ENCODE results near the gene ADAM11. TPM values are rescaled to one million over a fixed set of nuclear protein-coding genes. Genes with fewer than 3 reads are reported as not detected.

The ADAM11 gene
- total RNA-seq, 2 donors from 2014 or later = 1.9 to 3.5 TPM

GRCh38 chr17:44751331-44751730 lies 7.5 kb upstream of the ADAM11 start:
- Histone ChIP-seq H3K27me3 (ENCODE audit: control insufficient read depth, insufficient read depth, low read length, poor library complexity, severe bottlenecking) (no peaks in the 10 kb centered on the region), H3K4me1 (ENCODE audit: control insufficient read depth, insufficient read depth, low read length) (no peaks in the 10 kb centered on the region), H3K36me3 (ENCODE audit: control insufficient read depth, insufficient read depth, low read length) (peaks cover 15% of the 10 kb centered on the region), H3K9me3 (ENCODE audit: control insufficient read depth, low read length) (no peaks in the 10 kb centered on the region), H3K27ac (ENCODE audit: low read depth, low read length) (no peak overlapping the region), H3K9ac (ENCODE audit: extremely low read depth, low read length, poor library complexity, severe bottlenecking) (no peak overlapping the region), H3K4me3 (ENCODE audit: low read length) (no peak overlapping the region)
- no peak for TF ChIP-seq CTCF (conservative IDR thresholded peaks at IDR 0.05)
- no peak overlapping the region for H3K27ac Mint-ChIP-seq
- no peak for DNase-seq
- no peak overlapping the region for H3K4me3 Mint-ChIP-seq
- H3K27me3 Mint-ChIP-seq (ENCODE audit: insufficient read depth) = peaks cover 13% of the 10 kb centered on the region
- H3K9me3 Mint-ChIP-seq = no peaks in the 10 kb centered on the region
- 94% methylated on average over 6 to 7 of the region's 7 CpGs for WGBS, 2 experiments (ENCODE audit: insufficient coverage in 1 of 2, insufficient read length in 1 of 2)
- H3K4me1 Mint-ChIP-seq = no peaks in the 10 kb centered on the region
- peaks cover 43% of the 10 kb centered on the region for H3K36me3 Mint-ChIP-seq (ENCODE audit: low read depth)

- Mint-ChIP-seq H3K27ac (no peak overlapping the region), H3K4me1 (no peaks in the 10 kb centered on the region), H3K9me3 (no peaks in the 10 kb centered on the region), H3K36me3 (ENCODE audit: low read depth) (peaks cover 41% of the 10 kb centered on the region), H3K27me3 (ENCODE audit: insufficient read depth) (peaks cover 18% of the 10 kb centered on the region), H3K4me3 (no peak overlapping the region)
- Histone ChIP-seq H3K4me3 (ENCODE audit: low read length) (no peak overlapping the region), H3K9me3 (ENCODE audit: control insufficient read depth, low read length) (no peaks in the 10 kb centered on the region), H3K9ac (ENCODE audit: extremely low read depth, low read length, poor library complexity, severe bottlenecking) (no peak overlapping the region), H3K4me1 (ENCODE audit: control insufficient read depth, insufficient read depth, low read length) (no peaks in the 10 kb centered on the region), H3K36me3 (ENCODE audit: control insufficient read depth, insufficient read depth, low read length) (peaks cover 15% of the 10 kb centered on the region), H3K27me3 (ENCODE audit: control insufficient read depth, insufficient read depth, low read length, poor library complexity, severe bottlenecking) (peaks cover under 1% of the 10 kb centered on the region), H3K27ac (ENCODE audit: low read depth, low read length) (no peak overlapping the region)
- TF ChIP-seq CTCF (conservative IDR thresholded peaks at IDR 0.05) = no peak
- 83 to 89% methylated on average over 8 to 10 of the region's 10 CpGs for WGBS, 2 experiments (ENCODE audit: insufficient coverage in 1 of 2, insufficient read length in 1 of 2)
- DNase-seq = peak; percentile 50
These were observed 7.0 kb upstream of the ADAM11 start for GRCh38 chr17:44751806-44752205.

- WGBS, 2 experiments (ENCODE audit: insufficient coverage in 1 of 2, insufficient read length in 1 of 2) = 91 to 92% methylated on average over 14 to 17 of the region's 17 CpGs
These were observed 5.6 kb upstream of the ADAM11 start for GRCh38 chr17:44752953-44753861.

More at GRCh38 chr17:44752953-44753861, 5.6 kb upstream of the ADAM11 start:
- no peaks in the 10 kb centered on the region for H3K4me1 Mint-ChIP-seq
- H3K27ac Mint-ChIP-seq = no peak overlapping the region
- no peaks in the 10 kb centered on the region for H3K9me3 ChIP-seq (ENCODE audit: control insufficient read depth, low read length)
- no peaks in the 10 kb centered on the region for H3K4me1 ChIP-seq (ENCODE audit: control insufficient read depth, insufficient read depth, low read length)
- DNase-seq = no peak
- H3K36me3 ChIP-seq (ENCODE audit: control insufficient read depth, insufficient read depth, low read length) = peaks cover 14% of the 10 kb centered on the region
- H3K27me3 ChIP-seq (ENCODE audit: control insufficient read depth, insufficient read depth, low read length, poor library complexity, severe bottlenecking) = peaks cover 15% of the 10 kb centered on the region
- no peak overlapping the region for H3K27ac ChIP-seq (ENCODE audit: low read depth, low read length)
- TF ChIP-seq CTCF (conservative IDR thresholded peaks at IDR 0.05) = no peak
- peaks cover 32% of the 10 kb centered on the region for H3K27me3 Mint-ChIP-seq (ENCODE audit: insufficient read depth)
- no peak overlapping the region for H3K9ac ChIP-seq (ENCODE audit: extremely low read depth, low read length, poor library complexity, severe bottlenecking)
- H3K9me3 Mint-ChIP-seq = no peaks in the 10 kb centered on the region
- no peak overlapping the region for H3K4me3 ChIP-seq (ENCODE audit: low read length)
- H3K4me3 Mint-ChIP-seq = no peak overlapping the region
- H3K36me3 Mint-ChIP-seq (ENCODE audit: low read depth) = peaks cover 29% of the 10 kb centered on the region
